22Rv1 (cell line): ENCODE measurements around the gene CX3CR1.
"Not testable (repeated sequence)": the region's sequence is repeated elsewhere in the genome, so short reads cannot be mapped to it uniquely, and the experiment has no call there.

Experiments used
- H3K27ac ChIP-seq: fragments of 450-650 bp; 2 replicates; pipeline ENCODE4 v1.5.1; 2017
- CTCF ChIP-seq: fragments of 450-650 bp; IDR thresholded peaks from 2 replicates; pipeline ENCODE4 v1.5.1; 2017; ENCODE audit warnings: mild to moderate bottlenecking
- ZFX ChIP-seq: fragments of 450-650 bp; IDR thresholded peaks from 2 replicates; pipeline ENCODE4 v1.6.1; 2017; ENCODE audit warnings: antibody characterized with exemption, borderline replicate concordance

Gene CX3CR1

GRCh38 chr3:39234651-39235050, 45.2 kb downstream of the CX3CR1 start:
- H3K27ac ChIP-seq = no peak overlapping the region
- TF ChIP-seq ZFX = no peak
- no peak for TF ChIP-seq CTCF

GRCh38 chr3:39232859-39233258, 47.0 kb downstream of the CX3CR1 start:
- TF ChIP-seq ZFX (no peak), CTCF (no peak)
- H3K27ac ChIP-seq = no peak overlapping the region

- TF ChIP-seq ZFX (no peak), CTCF (no peak)
- H3K27ac ChIP-seq = no peak overlapping the region
Observed at GRCh38 chr3:39230453-39230852, 49.4 kb downstream of the CX3CR1 start.

- no peak for TF ChIP-seq ZFX
- no peak for TF ChIP-seq CTCF
- H3K27ac ChIP-seq = no peak overlapping the region
Observed at GRCh38 chr3:39228496-39228895, 51.3 kb downstream of the CX3CR1 start.

GRCh38 chr3:39227596-39227995, 52.2 kb downstream of the CX3CR1 start:
- not testable (repeated sequence) for H3K27ac ChIP-seq

- TF ChIP-seq ZFX (no peak), CTCF (no peak)
- no peak overlapping the region for H3K27ac ChIP-seq
Observed at GRCh38 chr3:39226106-39226741, 53.6 kb downstream of the CX3CR1 start.

GRCh38 chr3:39224288-39224687, 55.5 kb downstream of the CX3CR1 start:
- TF ChIP-seq CTCF (no peak), ZFX (no peak)
- H3K27ac ChIP-seq = no peak overlapping the region

GRCh38 chr3:39222939-39223338, 56.9 kb downstream of the CX3CR1 start:
- H3K27ac ChIP-seq = no peak overlapping the region
- TF ChIP-seq ZFX = no peak
- TF ChIP-seq CTCF = no peak
